Effector memory CD8-positive, alpha-beta T cell (primary cell): ENCODE data around the gene SDE2.

Source experiments
- ATAC-seq: fragments of 150-1000 bp; cut with Tn5 transposase; replicated peaks from 2 replicates; pipeline ENCODE4 v1.10.0; 2021; ENCODE audit warnings: mild to moderate bottlenecking, moderate library complexity
- DNase-seq, 3 experiments: peaks; one replicate each; pipeline ENCODE4 v3.0.0; 2021
- H3K27ac Mint-ChIP-seq, 2 donors: one replicate each; pipeline ENCODE4 v1.8.0; 2022; ENCODE audit warnings: mild to moderate bottlenecking in 2 of 2, mixed read lengths in 2 of 2, moderate library complexity in 2 of 2
- H3K27me3 Mint-ChIP-seq, 2 donors: one replicate each; pipeline ENCODE4 v1.8.0; 2022; ENCODE audit warnings: mixed read lengths in 2 of 2
- H3K36me3 Mint-ChIP-seq: one replicate; pipeline ENCODE4 v1.8.0; 2022; ENCODE audit warnings: mild to moderate bottlenecking, moderate library complexity, mixed read lengths; ENCODE audit not compliant: insufficient read depth
- H3K4me1 Mint-ChIP-seq, 2 donors: one replicate each; pipeline ENCODE4 v1.8.0; 2022; ENCODE audit warnings: low read depth in 2 of 2, mixed read lengths in 2 of 2
- H3K4me3 Mint-ChIP-seq, 2 donors: one replicate each; pipeline ENCODE4 v1.8.0; 2022; ENCODE audit warnings: mild to moderate bottlenecking in 2 of 2, mixed read lengths in 2 of 2, moderate library complexity in 2 of 2
- H3K9me3 Mint-ChIP-seq, 2 donors: one replicate each; pipeline ENCODE4 v1.8.0; 2022; ENCODE audit warnings: mixed read lengths in 2 of 2
- total RNA-seq, 9 experiments: gene quantifications; one replicate each; lab custom pipeline; 2026; lab: John Stamatoyannopoulos, UW

The SDE2 gene
- 47.5 to 114 (median 69.2) reads per million in 9 experiments for total RNA-seq

DNA sequence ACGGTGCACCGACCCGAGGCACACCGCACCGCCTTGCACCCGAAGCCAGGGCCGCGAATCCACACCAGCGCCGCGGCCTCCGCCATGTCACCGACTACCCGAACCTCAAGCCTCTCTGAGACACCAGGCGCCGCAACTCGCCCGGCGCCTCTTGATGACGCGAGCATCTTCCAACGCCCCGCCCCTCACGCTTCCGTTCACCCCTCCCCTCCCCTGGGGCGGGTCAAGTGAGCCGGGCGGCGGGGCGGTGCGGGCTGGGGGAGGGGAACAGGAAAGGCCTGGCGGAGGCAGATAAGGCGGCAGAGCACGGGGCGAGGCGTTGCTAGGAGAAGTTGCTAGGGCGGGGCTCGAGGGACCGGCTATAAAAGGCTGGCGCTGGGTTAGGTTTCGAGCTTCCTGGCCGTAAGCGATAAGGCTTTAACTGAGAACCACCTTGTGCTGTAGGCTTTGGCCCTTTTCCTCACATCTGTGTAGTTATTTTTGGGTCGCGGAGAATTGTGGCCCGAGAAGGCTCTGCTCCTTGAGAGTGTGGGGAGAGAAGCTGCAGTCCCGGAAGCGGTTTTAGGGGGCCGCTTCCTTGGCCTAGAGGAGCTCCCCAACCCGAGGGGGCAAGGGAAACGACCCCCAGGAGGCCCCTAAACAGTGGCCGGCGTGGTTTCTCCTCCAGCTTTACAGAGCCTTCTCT is at the start of gene SDE2:
TSS of gene SDE2 (minus strand) at position 117 of the 685 bp plus-strand sequence. CDS start at position 86, 31 bp downstream.
- Mint-ChIP-seq H3K9me3 (no peaks in the 10 kb centered on the region), H3K4me1 (peaks cover 49 to 53% of the 10 kb centered on the region in 2 donors), H3K4me3 (peak within 1 kb of the TSS; percentile 88 to 94), H3K27ac (peak within 1 kb of the TSS; percentile 95 to 98), H3K27me3 (no peaks in the 10 kb centered on the region), H3K36me3 (peaks cover 37% of the 10 kb centered on the region)
- DNase-seq (peak; percentile 99 to 100 (median 99)), ATAC-seq (peak; percentile 83)

DNA sequence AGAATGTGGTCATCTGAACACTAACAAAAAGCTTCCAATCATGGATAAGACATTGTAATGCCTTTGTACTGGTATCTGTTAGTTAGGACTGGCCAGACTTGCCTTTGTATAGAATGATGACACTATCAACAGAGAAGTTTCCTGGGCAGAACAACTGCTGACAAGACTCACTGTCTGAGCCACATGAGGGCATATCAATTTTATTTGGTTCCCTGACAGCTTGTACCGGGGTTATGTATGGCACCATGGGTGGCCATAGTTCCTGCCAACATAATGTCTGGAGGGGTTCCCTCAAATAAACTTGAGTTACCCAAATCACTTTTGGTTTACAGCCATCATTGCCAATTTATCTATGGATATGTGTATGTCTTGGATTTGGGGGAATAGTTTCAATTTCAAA is 49.7 kb upstream of the SDE2 start:
- H3K27ac Mint-ChIP-seq = no peak overlapping the region
- H3K9me3 Mint-ChIP-seq = no peaks in the 10 kb centered on the region
- ATAC-seq (no peak), DNase-seq (no peak)
- H3K36me3 Mint-ChIP-seq = no peaks in the 10 kb centered on the region
- peaks cover 0 to 3% of the 10 kb centered on the region in 2 donors for H3K4me1 Mint-ChIP-seq
- H3K27me3 Mint-ChIP-seq = peaks cover 0 to 9% of the 10 kb centered on the region in 2 donors
- no peak overlapping the region for H3K4me3 Mint-ChIP-seq

DNA sequence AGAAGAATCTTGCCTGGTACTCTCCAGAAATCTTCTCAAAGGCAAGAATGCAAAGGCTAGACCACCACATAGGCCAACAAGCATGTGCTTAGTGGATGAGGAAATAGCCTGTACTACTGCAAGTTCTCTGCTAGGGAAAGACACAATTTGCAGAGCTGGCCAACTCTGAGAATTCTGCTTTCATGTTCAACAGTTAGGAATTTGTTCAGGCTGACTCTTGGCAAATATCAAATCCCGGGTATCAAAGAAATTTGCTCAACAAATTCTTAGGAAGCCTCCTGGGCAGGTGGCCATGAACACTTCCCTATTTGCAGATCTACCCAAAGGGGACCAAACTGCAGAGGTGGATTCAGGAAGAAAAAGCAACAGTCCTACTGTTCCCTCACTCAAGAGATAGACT is 48.4 kb upstream of the SDE2 start:
- Mint-ChIP-seq H3K4me3 (no peak overlapping the region), H3K27ac (no peak overlapping the region), H3K36me3 (peaks cover 2% of the 10 kb centered on the region), H3K4me1 (peaks cover 0 to 4% of the 10 kb centered on the region in 2 donors), H3K9me3 (no peaks in the 10 kb centered on the region), H3K27me3 (peaks cover 0 to 9% of the 10 kb centered on the region in 2 donors)
- DNase-seq (no peak), ATAC-seq (no peak)

DNA sequence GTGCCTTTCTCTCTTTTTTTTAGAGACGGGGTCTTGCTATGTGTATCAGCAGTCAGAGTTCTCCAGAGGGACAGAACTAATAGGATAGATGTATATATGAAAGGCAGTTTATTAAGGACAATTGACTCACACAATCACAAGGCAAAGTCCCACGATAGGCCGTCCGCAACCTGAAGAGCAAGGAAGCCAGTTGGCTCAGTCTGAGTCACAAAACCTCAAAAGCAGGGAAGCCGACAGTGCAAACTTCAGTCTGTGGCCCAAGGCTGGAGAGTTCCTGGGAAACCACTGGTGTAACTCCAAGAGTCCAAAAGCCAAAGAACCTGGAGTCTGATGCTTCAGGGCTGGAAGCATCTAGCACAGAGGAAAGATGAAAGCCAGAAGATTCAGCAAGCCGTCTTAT is 47.1 kb upstream of the SDE2 start:
- H3K4me1 Mint-ChIP-seq = peaks cover 0 to 4% of the 10 kb centered on the region in 2 donors
- no peak overlapping the region for H3K4me3 Mint-ChIP-seq
- no peak overlapping the region for H3K27ac Mint-ChIP-seq
- no peaks in the 10 kb centered on the region for H3K9me3 Mint-ChIP-seq
- DNase-seq = no peak
- H3K36me3 Mint-ChIP-seq = peaks cover 2% of the 10 kb centered on the region
- H3K27me3 Mint-ChIP-seq = peaks cover 0 to 16% of the 10 kb centered on the region in 2 donors
- ATAC-seq = no peak

DNA sequence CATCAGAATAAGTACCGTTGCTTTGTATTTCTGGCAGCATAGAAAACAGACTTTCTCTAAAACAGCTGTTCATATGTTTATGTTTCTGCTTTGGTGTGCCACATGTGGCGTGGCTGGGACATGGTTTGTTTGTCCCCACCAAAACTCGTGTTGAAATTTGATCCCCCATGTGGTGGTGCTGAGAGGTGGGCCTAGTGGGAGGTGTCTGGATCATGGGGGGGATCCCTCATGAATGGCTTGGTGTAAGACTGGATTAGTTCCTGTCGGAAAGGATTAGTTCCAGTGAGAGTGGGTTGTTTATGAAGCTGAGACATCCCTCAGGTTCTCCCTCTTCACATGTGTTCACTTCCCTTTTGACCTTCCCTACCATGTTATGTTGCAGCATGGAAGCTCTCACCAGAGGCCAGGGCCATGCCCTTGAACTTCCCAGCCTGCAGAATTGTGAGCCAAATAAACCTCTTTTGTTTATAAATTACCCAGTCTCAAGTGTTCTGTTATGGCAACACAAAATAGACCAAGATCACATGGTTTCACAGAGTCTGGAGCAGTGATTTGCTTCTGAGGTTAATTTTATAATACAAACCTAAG is 45.5 kb upstream of the SDE2 start:
- H3K9me3 Mint-ChIP-seq = no peaks in the 10 kb centered on the region
- peaks cover 0 to 26% of the 10 kb centered on the region in 2 donors for H3K27me3 Mint-ChIP-seq
- no peak for DNase-seq
- no peak overlapping the region for H3K27ac Mint-ChIP-seq
- peaks cover 2% of the 10 kb centered on the region for H3K36me3 Mint-ChIP-seq
- H3K4me1 Mint-ChIP-seq = peaks cover 0 to 4% of the 10 kb centered on the region in 2 donors
- no peak overlapping the region for H3K4me3 Mint-ChIP-seq
- ATAC-seq = no peak

DNA sequence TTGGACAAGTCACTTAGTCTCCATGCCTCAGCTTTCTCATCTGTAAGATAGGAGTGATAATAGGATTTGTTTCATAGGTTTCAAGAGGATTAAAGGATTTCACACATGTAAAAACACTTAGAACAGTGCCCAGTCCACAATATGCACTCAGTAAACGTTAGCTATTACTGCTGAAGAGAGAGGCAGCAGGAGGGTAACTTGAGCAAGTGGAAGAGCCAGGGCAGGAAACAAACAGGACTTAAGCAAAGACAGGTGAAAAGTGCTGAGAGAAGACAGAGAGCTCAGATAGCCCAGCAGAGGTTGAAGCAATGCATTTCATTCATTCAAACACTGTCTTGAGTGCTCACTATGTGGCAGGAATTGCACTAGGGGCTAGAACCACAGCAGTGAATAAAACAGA is 42.3 kb upstream of the SDE2 start:
- no peak for DNase-seq
- Mint-ChIP-seq H3K4me1 (peaks cover 0 to 4% of the 10 kb centered on the region in 2 donors), H3K27me3 (peaks cover 0 to 20% of the 10 kb centered on the region in 2 donors), H3K36me3 (peaks cover 2% of the 10 kb centered on the region), H3K9me3 (no peaks in the 10 kb centered on the region), H3K27ac (no peak overlapping the region), H3K4me3 (no peak overlapping the region)
- ATAC-seq = no peak

DNA sequence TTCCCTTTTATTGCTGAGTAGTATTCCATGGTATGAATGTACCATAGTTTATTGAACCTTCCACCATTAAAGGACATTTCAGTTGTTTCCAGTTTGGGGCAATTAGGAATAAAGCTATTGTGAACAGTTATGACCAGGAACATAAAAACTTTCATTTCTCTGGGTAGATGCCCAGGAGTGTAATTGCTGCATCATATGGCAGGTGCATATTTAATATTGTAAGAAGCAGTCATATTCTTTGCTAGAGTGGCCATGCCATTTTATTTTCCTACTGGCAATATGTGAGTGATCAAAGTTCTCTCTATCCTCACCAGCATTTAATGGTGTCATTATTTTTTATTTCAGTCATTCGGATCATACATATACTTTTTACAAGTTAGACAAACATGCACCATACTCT is 39.5 kb upstream of the SDE2 start:
- DNase-seq = no peak
- H3K4me1 Mint-ChIP-seq = no peaks in the 10 kb centered on the region
- H3K27ac Mint-ChIP-seq = no peak overlapping the region
- peaks cover 0 to 16% of the 10 kb centered on the region in 2 donors for H3K27me3 Mint-ChIP-seq
- no peaks in the 10 kb centered on the region for H3K9me3 Mint-ChIP-seq
- H3K36me3 Mint-ChIP-seq = peaks cover 2% of the 10 kb centered on the region
- no peak for ATAC-seq
- no peak overlapping the region for H3K4me3 Mint-ChIP-seq

DNA sequence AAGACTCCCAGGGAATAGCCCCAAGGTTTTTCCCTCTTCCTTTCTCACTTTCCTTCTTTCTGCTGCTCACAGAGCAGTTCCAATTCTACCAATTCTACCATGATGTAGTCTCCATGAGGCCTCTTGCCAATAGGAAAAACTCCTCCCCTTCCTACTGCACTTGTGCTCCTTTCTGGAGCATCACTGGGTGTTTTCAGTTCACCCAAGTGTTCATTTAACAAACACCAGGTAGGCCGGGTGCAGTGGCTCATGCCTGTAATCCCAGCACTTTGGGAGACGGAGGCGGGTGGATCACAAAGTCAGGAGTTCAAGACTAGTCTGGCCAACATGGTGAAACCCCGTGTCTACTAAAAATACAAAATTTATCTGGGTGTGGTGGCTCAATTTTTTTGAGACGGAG is 36.8 kb upstream of the SDE2 start:
- no peaks in the 10 kb centered on the region for H3K4me1 Mint-ChIP-seq
- peaks cover 0 to 6% of the 10 kb centered on the region in 2 donors for H3K27me3 Mint-ChIP-seq

DNA sequence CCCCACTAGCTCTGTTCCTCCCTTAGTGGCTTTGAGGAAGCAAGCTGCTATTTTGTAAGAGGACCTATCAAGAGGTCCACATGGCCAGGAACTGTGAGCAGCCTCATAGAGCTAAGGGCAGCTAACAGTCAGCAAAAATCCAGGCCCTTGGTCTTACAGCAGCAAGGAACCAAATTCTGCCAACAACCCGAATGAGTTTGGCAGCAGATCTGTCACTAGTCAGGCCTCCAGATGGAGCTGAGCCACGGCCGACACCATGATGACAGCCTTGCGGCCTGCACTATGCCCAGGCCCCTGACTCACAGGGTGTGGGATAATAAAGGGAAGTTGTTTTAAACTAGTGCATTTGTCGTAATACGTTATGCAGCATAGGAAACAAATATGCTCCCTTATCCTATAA is 35.3 kb upstream of the SDE2 start:
- DNase-seq = no peak
- peak; percentile 44 for ATAC-seq
- H3K27ac Mint-ChIP-seq = no peak overlapping the region
- H3K4me3 Mint-ChIP-seq = no peak overlapping the region
- no peaks in the 10 kb centered on the region for H3K9me3 Mint-ChIP-seq
- no peaks in the 10 kb centered on the region for H3K36me3 Mint-ChIP-seq
- no peaks in the 10 kb centered on the region for H3K27me3 Mint-ChIP-seq
- no peaks in the 10 kb centered on the region for H3K4me1 Mint-ChIP-seq

More for the DNA sequence above, 36.8 kb upstream of the SDE2 start:
- DNase-seq (no peak), ATAC-seq (no peak)
- Mint-ChIP-seq H3K4me3 (no peak overlapping the region), H3K36me3 (no peaks in the 10 kb centered on the region), H3K9me3 (no peaks in the 10 kb centered on the region), H3K27ac (peak overlapping the region in 1 of 2 donors; percentile 32)

DNA sequence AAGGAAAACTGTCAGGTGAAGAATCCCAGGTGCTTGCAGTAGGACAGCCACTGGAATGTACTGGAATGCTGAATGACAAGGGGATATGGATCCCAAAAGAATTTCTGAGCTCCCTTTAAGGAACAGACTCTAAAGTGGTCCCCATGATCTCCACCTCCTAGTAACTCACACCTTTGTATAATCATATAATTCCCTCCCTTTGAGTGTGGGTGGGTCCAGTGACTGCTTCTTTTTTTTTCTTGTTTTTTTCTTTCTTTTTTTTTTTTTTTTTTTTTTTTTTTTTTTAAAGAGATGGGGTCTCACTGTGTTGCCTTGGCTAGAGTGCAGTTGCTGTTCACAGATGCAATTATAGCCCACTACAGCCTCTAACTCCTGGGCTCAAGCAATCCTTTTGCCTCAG is 34.8 kb upstream of the SDE2 start:
- H3K36me3 Mint-ChIP-seq = no peaks in the 10 kb centered on the region

DNA sequence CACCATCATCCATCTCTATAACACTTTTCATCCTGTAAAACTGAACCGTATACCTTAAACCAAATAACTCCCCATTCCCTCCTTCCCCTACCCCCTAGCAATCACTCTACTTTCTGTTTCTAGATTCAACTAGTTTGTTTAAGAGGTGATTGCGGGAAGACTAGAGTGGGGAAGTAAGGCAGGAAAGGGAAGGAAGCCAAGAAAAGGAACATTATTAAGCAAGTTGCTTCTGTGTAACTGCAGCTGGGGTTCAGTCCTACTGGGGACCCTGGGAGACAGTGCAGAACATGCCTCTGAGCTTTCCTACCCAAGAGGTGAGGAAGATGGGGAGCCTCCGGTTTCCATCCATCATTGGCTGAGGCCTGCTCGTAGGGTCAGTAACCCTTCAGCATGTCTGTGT is 34.4 kb upstream of the SDE2 start:
- DNase-seq (no peak), ATAC-seq (no peak)
- H3K4me1 Mint-ChIP-seq = no peaks in the 10 kb centered on the region
- H3K36me3 Mint-ChIP-seq = no peaks in the 10 kb centered on the region
- H3K27ac Mint-ChIP-seq = no peak overlapping the region
- H3K27me3 Mint-ChIP-seq = no peaks in the 10 kb centered on the region
- no peak overlapping the region for H3K4me3 Mint-ChIP-seq
- H3K9me3 Mint-ChIP-seq = no peaks in the 10 kb centered on the region

More for the DNA sequence above, 34.8 kb upstream of the SDE2 start:
- Mint-ChIP-seq H3K4me3 (no peak overlapping the region), H3K27me3 (no peaks in the 10 kb centered on the region), H3K4me1 (no peaks in the 10 kb centered on the region), H3K27ac (no peak overlapping the region), H3K9me3 (no peaks in the 10 kb centered on the region)
- DNase-seq (no peak), ATAC-seq (no peak)

DNA sequence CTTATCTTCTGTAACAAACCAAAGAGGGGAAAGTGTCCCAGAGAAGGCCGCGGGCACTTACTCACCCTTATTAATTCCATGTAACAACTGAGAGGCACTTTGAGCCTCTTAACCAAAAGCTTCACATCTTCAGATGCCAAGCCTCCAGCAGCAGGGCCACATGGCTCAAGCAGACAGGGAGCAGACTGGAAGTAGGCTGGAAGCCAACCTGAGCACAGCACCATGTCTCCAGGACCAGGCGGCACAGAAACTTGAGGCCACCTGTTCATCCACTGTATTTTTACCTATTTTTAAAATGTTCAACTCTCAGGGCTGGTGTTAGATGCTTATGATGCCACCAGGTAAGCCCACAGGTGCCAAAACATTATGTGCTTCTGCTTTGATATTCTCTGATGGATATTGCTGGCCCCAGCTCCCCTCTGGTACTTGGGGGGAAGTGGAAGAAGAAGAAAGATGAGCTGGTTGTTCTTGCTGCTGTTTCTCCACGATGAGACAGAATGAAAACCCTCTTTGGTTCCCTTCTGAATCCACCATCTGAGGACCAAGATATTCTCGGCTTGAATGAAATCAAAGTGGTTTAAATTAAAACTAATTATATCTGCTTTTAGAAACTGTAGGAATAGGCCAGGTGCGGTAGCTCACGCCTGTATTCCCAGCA is 30.6 kb upstream of the SDE2 start:
- H3K9me3 Mint-ChIP-seq = no peaks in the 10 kb centered on the region
- no peak overlapping the region for H3K4me3 Mint-ChIP-seq
- H3K36me3 Mint-ChIP-seq = no peaks in the 10 kb centered on the region
- peaks cover 0 to 5% of the 10 kb centered on the region in 2 donors for H3K4me1 Mint-ChIP-seq
- ATAC-seq (no peak), DNase-seq (no peak)
- no peaks in the 10 kb centered on the region for H3K27me3 Mint-ChIP-seq
- no peak overlapping the region for H3K27ac Mint-ChIP-seq

DNA sequence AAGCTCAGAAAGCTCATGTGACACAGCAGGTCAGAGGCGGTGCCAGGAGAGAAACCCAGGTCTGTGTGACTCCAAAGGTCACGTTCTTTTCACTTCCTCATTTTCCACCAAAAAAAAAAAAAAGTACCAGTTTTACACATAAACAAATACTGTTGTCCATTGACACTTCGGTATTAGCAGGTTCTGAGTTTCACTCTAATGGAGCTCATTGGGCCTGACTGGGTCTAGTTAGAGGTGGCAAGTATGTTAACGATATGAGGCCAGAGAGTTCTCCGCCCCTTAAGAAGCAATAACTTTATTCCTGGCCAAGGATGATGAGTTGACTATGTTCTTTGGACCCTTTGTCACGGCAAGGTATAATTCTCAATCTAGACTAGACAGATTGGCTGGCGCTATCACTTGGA is 30.0 kb upstream of the SDE2 start:
- no peaks in the 10 kb centered on the region for H3K36me3 Mint-ChIP-seq
- no peak for DNase-seq
- H3K27ac Mint-ChIP-seq = no peak overlapping the region
- H3K27me3 Mint-ChIP-seq = no peaks in the 10 kb centered on the region
- H3K4me3 Mint-ChIP-seq = no peak overlapping the region
- peaks cover 0 to 5% of the 10 kb centered on the region in 2 donors for H3K4me1 Mint-ChIP-seq
- H3K9me3 Mint-ChIP-seq = no peaks in the 10 kb centered on the region
- ATAC-seq = peak; percentile 41
